GM10847 (cell line): Measurements from ENCODE around the gene RNF14.

Experiments
- POLR2A ChIP-seq: IDR thresholded peaks from 2 replicates; pipeline ENCODE4 v1.6.1; 2011; ENCODE audit not compliant: insufficient read length; ENCODE audit errors: extremely low read depth

Gene RNF14, protein sequence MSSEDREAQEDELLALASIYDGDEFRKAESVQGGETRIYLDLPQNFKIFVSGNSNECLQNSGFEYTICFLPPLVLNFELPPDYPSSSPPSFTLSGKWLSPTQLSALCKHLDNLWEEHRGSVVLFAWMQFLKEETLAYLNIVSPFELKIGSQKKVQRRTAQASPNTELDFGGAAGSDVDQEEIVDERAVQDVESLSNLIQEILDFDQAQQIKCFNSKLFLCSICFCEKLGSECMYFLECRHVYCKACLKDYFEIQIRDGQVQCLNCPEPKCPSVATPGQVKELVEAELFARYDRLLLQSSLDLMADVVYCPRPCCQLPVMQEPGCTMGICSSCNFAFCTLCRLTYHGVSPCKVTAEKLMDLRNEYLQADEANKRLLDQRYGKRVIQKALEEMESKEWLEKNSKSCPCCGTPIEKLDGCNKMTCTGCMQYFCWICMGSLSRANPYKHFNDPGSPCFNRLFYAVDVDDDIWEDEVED

DNA sequence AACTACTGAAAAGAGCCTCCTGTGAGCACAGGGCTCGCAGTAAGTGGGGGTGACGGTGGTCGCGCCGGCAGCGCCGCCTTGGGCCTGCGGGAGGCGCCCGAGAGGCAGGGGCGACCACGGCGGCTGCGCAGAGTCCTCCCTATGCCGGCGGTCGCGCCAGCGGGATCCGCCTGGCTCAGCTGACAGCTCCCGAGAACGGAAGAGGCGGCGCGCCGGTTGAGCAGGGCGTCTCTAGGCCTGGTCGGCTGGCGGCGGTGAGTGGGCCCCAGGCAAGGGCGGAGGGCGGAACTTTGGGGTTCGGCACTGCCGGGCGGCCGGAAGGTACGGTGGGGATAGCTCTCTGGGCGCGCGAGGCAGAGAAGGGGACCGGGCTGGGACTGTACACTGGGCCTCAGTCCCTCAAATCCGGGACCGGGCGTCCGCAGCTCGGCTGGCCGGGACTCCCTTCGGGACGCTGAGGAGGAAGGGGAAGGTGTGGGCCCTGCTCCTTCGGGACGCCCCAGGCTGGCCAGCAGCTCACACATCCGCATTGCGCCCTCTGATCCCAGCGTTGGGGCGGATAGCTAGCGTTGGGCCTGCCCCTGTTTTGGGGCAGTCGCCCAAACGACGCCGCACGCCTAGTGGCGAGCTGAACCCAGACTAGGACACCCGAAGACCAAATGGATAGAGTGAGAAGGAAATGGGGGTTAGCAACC lies at the start of gene RNF14:
RNF14 (plus strand) TSS at position 192 of the 695 bp plus-strand sequence. CDS start 4,484 bp downstream, outside the sequence.
- peak; percentile 67 for TF ChIP-seq POLR2A

DNA sequence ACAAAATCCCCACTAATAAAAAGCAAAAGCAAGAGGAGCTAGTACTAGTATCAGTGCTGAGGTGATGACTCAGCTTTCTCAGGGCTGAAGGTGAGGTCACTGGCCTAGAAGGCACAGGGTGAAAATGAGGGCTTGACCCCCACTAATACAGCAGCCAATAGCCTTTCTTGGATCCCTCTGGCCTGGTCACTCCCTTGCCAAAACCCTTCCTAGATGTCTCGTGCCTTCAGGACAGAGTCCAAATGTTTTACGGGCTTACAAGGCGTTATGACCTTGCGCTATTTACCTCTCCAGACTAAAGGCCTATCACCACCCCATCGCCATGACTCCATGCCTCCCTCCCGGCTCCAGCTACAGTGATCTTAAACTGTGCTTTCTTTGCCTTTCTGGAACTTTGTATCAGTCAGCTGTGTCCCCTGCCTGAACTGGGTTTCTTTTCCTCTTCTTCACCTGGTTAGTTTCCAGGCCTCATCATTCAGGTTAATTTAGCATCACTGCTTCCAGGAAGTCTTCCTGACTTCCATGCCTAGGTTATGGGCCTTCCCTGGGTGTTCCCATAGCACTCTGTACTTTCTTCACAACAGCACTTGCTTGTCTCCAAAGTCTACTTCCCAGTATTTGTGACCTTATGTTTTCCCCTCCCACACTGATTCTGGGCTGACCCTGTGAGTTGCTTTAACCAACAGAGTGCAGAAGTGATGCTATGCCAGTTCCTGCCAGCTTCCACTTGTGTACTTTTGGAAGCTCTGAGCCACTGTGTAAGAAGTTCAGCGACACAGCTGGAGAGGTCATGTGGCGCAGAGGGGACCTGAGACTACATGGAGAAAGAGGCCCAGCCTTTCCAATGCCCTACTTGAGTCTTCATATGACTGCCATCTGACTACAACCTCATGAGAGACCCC lies 49.4 kb upstream of the RNF14 start:
- TF ChIP-seq POLR2A: no peak

GRCh38 chr5:141920771-141921170 lies 48.1 kb upstream of the RNF14 start:
- no peak for TF ChIP-seq POLR2A

GRCh38 chr5:141923448-141924313 lies 45.2 kb upstream of the RNF14 start, which contains the start of gene DELE1:
Gene DELE1 (plus strand): TSS chr5:141923871. CDS start chr5:141923942, 71 bp downstream.
- peak; percentile 84 for TF ChIP-seq POLR2A

- TF ChIP-seq POLR2A: no peak
These were observed 42.5 kb upstream of the RNF14 start for GRCh38 chr5:141926434-141926833.

GRCh38 chr5:141928051-141928450 lies 40.9 kb upstream of the RNF14 start:
- TF ChIP-seq POLR2A: no peak

DNA sequence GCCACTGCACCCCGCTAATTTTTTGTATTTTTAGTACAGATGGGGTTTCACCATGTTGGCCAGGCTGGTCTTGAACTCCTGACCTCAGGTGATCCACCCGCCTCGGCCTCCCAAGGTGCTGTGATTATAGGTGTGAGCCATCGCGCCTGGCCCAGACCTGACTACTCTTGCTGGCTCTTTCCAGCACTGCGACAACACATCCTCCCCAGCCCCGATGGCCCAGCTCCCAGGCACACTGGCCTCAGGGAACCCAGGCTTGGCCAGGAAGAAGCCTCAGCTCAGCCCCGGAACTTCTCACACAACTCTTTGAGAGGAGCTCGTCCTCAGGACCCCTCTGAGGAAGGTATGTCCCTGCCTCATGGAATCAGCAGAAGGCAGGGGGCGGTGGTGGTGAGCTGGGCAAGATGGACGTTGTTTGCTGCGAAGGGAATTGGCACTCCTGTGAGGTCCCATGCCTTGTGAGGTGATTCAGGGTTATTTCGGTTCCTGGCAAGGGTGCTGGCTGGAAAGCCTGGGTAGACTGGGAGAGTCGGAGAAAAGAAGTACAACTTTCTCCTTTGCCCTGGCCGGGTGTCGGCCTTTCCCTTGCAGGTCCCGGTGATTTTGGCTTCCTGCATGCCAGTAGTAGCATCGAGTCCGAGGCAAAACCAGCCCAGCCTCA lies 39.4 kb upstream of the RNF14 start:
- TF ChIP-seq POLR2A: no peak

DNA sequence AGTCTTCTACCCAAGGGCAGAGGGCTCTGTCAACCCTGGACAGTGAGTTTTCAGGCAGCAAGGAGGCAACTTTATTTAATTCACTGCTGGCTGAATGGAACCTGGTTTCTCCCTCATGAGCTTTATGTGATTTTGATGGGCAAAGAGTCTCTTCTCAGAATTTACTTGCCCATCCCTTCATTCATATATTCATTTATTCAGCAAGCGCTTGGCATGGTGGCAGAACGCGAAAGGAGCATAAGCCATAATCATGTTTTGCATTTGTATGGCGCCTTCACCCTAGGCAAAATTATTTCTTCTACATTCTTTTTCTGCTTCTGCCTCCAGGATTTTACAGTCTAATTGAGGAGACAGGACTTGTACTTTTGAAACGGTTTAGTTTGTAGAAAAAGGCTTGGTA lies 37.2 kb upstream of the RNF14 start:
- TF ChIP-seq POLR2A: no peak

DNA sequence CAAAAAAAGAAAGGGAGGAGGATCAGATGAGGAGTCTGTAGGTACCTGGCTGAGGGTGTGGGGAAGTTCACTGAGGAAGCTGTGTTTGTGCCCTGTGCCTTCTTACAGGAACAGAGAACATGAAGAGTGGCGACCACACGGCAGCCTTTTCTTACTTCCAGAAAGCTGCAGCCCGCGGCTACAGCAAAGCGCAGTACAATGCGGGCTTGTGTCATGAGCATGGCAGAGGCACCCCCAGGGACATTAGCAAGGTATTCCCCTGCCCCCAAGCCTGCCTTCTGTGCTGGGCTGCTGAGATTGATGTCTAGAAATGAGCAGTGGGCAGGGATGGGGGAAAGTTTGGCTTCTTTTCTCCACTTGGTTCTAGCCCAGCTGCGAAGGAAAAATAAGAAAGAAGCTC lies 35.8 kb upstream of the RNF14 start:
- no peak for TF ChIP-seq POLR2A

- TF ChIP-seq POLR2A: no peak
These were observed 34.6 kb upstream of the RNF14 start for GRCh38 chr5:141934099-141934844.

DNA sequence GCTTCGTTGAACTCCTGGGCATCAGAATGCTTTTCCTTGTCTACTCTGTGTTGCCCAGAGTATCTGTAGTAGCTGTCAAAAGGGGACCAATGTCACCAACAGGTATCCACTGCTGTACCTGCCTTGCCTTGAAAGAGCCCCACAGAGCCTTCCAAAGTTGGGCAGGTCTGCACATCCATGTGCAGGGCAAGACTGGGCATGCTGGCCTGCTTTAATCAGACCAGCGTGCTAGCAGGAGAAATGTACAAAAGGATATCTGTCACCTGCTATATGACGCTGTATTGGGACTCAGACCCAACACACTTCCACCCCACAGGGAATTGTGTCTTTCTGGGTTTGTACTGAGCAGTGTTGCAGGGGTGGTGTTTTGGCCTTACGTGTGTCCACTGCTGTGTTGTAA lies 33.4 kb upstream of the RNF14 start:
- no peak for TF ChIP-seq POLR2A

GRCh38 chr5:141940695-141941271 lies 28.1 kb upstream of the RNF14 start:
- TF ChIP-seq POLR2A: no peak

GRCh38 chr5:141941307-141941706 lies 27.6 kb upstream of the RNF14 start:
- TF ChIP-seq POLR2A: no peak
